HG02943 (cell line): Measurements from ENCODE around the gene DNAH10.
"Not testable (repeated sequence)": the region's sequence is repeated elsewhere in the genome, so short reads cannot be mapped to it uniquely, and the experiment has no call there.

Source experiments
- ATAC-seq: cut with Tn5 transposase; IDR thresholded peaks from one replicate; pipeline ENCODE4 v1.9.1; 2021; ENCODE audit warnings: mild to moderate bottlenecking, low read depth, moderate library complexity; ENCODE audit not compliant: unreplicated experiment

DNAH10 gene

GRCh38 chr12:123899368-123899767 is 137.3 kb downstream of the DNAH10 start:
- ATAC-seq: no peak

- ATAC-seq: no peak
These were observed 138.8 kb downstream of the DNAH10 start for GRCh38 chr12:123900871-123901376.

- no peak for ATAC-seq
These were observed 140.7 kb downstream of the DNAH10 start for GRCh38 chr12:123902821-123903220.

GRCh38 chr12:123903301-123904065 is 141.4 kb downstream of the DNAH10 start:
- ATAC-seq: no peak

DNA sequence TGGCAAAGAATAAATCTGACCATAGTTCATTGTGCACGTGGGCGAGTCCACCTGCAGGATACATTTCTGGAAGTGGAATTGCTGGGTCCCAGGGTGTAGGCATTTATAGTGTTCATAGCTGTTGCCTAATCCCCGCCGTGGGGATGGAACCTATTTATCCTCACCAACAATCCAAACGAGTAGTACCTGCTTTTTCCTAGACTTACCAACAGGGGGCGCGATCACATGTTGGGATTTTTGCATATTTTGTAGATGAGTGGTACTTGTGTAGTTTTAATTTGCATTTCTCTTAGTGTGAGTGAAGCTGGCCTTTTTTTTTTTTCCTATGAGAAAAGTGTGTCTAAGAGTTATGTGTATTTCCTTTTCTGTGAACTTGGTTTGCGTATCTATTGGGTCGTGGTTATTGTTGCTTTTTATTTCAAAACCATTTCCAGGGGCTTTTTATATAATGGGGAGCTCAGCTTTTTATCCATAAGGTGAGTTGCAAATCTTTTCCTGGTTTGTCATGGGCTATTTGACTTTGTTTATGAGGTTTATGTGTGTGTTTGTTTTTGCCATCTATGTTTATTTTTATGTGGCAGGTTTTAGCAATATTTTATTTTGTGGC is 143.3 kb downstream of the DNAH10 start:
- no peak for ATAC-seq

GRCh38 chr12:123906711-123907420 is 144.8 kb downstream of the DNAH10 start:
- ATAC-seq: no peak

- no peak for ATAC-seq
These were observed 145.8 kb downstream of the DNAH10 start for GRCh38 chr12:123907726-123908476.

- no peak for ATAC-seq
These were observed 147.0 kb downstream of the DNAH10 start for GRCh38 chr12:123908884-123909725.

DNA sequence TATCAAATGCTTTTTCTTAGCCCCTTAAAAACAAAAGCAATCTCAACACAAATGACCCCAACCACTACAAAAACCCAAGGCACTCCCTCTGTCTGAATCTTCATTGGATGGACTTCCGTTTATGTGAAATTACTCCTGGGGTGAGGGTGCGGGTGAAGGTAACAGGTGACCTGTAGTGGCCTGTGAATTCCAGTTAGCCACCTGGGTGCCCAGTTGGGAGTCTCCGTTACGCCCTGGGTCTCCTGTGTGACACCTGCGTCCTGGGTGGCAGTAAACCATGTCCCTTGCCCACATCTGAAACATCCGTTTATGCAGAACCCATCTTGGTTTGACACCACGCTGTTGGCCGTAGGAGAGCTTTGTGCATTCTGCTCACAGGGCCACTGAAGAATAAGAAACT is 148.0 kb downstream of the DNAH10 start:
- ATAC-seq: no peak

DNA sequence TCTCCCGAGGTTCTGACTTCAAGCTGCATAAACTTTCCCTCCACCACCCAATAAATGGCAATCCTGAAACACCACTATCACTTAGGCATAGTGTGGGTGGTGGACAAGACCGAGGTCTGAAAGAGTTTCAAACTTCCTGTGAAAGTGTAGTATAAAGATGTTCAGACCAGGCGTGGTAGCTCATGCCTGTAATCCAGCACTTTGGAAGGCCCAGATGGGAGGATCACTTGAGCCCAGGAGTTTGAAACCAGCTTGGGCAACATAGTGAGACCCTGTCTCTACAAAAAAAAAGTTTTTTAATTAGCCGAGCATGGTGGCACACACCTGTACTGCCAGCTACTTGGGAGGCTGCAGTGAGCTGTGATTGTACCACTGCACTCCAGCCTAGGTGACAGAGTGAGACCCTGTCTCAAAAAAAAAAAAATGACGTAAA is 148.7 kb downstream of the DNAH10 start:
- ATAC-seq: no peak

DNA sequence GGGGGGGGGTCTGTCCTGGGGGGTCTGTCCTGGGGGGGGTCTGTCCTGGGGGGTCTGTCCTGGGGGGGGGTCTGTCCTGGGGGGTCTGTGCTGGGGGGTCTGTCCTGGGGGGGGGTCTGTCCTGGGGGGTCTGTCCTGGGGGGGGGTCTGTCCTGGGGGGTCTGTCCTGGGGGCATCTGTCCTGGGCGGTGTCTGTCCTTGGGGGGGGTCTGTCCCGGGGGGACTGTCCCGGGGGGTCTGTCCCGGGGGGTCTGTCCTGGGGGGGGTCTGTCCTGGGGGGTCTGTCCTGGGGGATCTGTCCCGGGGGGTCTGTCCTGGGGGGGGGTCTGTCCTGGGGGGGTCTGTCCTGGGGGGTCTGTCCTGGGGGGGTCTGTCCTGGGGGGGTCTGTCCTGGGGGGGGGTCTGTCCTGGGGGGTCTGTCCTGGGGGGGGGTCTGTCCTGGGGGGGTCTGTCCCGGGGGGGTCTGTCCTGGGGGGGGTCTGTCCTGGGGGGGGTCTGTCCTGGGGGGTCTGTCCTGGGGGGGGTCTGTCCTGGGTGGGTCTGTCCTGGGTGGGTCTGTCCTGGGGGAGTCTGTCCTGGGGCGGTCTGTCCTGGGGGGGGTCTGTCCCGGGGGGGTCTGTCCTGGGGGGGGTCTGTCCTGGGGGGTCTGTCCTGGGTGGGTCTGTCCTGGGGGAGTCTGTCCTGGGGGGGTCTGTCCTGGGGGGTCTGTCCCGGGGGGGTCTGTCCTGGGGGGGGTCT is 149.7 kb downstream of the DNAH10 start:
- not testable (repeated sequence) for ATAC-seq

DNA sequence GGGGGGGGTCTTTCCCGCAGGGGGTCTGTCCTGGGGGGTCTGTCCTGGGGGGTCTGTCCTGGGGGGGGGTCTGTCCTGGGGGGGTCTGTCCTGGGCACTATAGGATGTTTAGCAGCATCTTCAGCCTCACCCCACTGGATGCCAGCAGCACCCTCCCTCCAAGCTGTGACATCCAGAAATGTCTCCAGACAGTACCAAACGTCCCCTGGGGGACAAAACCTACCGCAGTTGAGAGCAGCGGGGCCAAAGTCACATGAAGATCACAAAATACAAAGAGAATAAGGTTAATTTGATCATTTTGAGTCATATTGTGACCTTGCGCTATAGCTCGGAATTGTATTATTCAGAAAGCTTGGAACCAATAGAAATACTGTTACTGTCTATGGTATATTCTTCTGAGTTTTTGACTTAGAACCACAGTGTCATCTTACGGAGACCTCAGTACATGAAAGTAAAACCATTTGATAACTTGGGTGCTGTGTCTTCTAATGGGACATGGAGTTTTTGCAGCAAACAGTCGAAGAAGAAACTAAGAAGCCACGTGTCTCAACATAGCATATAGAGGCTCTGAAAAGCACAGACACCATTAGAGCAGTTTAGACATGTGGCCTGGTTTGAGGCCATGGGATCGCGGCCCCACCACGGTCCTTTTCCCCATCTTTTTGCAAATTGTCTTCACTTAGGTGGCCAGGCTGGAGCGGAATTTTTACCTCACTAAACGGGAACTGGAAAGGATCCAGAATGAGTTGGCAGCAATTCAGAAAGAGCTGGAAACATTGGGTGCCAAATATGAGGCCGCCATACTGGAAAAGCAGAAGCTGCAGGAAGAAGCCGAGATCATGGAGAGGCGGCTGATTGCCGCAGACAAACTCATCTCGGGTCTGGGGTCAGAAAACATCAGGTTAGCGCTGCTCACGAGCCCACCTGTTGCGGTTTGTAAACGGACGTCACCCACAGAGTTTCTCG is 150.6 kb downstream of the DNAH10 start:
- ATAC-seq: no peak

GRCh38 chr12:123914726-123915333 is 152.7 kb downstream of the DNAH10 start:
- no peak for ATAC-seq

DNA sequence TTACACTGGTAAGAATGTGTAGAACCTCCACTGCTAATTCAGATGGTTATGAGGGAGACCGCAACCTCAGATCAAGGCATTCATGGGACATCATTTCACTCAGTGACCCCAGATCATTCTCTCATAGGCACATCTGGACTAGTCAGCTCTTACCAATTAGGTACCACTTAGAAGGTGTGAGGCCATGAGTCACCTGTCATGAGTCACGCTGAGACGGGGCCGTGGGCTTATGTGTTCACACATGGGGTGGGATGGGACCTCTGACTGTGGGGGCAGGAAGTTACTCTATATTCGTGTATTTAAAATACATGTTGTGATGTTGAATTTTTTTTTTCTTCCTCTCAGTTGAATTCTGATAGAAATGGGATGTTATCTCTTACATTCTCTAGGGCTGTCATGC is 154.6 kb downstream of the DNAH10 start:
- ATAC-seq: no peak

GRCh38 chr12:123917337-123917850 is 155.3 kb downstream of the DNAH10 start:
- no peak for ATAC-seq

- no peak for ATAC-seq
These were observed 157.9 kb downstream of the DNAH10 start for GRCh38 chr12:123919980-123920360.

DNA sequence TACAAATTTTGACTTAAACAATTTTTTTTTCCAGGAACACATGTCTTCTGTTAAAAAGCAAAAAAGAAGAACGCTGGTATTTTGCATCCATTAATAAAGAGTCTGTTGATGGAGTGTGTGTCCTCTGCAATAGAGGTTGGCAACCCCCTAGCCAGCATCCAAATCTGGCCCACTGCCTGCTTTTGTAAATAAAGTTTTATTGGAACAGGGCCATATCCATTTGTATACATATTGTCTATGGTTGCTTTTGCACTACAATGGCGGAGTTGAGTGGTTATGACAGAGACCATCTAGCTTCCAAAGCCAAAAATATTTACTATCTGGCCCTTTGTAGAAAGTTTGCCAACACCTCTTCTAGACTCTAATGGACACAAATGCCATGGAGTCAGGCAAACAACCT is 160.9 kb downstream of the DNAH10 start:
- ATAC-seq: no peak
